ENCODE results near the gene OR51D1. TPM values are rescaled to one million over a fixed set of nuclear protein-coding genes. Genes with fewer than 3 reads are reported as not detected.

Gene OR51D1
- total RNA-seq, 2 donors from 2014 or later: not detected

DNA sequence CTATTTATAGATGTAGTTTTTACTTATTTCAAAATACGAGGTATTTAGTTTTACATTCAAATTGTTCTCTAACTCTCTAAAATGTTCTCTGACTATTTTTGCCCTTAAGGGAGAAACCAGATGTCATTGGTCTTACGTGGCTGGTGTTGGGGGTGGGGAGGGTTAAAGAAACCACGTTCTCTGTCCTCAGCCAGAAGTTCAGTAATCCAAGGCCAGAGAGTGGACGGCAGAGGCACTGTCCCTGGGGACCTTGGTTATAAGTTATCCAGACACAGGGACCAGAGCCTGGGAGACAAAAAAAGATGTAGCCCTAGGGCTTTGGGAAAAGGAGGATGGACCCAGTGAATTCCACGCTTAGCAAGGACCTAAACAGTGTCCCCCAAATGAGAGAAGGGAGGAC is 5.8 kb downstream of the OR51D1 start:
- peak in 1 of 4 donors; percentile 8 for DNase-seq
- Histone ChIP-seq H3K4me1 (no peaks in the 10 kb centered on the region), H3K4me3 (no peak overlapping the region), H3K36me3 (replicated peaks in 1 of 2; ENCODE audit: insufficient read depth in 1 of 2, low read depth in 2 of 2) (no peaks in the 10 kb centered on the region), H3K9me3 (no peaks in the 10 kb centered on the region), H3K27ac (no peak overlapping the region), H3K27me3 (no peaks in the 10 kb centered on the region)
- intact Hi-C loops (cut with DNase I): no loop called here
- ATAC-seq: no peak
- 21 to 23% methylated on average over 5 of the region's 5 CpGs for WGBS, 2 donors
- TF ChIP-seq, protein P1, sequence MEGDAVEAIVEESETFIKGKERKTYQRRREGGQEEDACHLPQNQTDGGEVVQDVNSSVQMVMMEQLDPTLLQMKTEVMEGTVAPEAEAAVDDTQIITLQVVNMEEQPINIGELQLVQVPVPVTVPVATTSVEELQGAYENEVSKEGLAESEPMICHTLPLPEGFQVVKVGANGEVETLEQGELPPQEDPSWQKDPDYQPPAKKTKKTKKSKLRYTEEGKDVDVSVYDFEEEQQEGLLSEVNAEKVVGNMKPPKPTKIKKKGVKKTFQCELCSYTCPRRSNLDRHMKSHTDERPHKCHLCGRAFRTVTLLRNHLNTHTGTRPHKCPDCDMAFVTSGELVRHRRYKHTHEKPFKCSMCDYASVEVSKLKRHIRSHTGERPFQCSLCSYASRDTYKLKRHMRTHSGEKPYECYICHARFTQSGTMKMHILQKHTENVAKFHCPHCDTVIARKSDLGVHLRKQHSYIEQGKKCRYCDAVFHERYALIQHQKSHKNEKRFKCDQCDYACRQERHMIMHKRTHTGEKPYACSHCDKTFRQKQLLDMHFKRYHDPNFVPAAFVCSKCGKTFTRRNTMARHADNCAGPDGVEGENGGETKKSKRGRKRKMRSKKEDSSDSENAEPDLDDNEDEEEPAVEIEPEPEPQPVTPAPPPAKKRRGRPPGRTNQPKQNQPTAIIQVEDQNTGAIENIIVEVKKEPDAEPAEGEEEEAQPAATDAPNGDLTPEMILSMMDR (IDR thresholded peaks at IDR 0.05): no peak
- TF ChIP-seq POLR2A (IDR thresholded peaks at IDR 0.05): no peak

DNA sequence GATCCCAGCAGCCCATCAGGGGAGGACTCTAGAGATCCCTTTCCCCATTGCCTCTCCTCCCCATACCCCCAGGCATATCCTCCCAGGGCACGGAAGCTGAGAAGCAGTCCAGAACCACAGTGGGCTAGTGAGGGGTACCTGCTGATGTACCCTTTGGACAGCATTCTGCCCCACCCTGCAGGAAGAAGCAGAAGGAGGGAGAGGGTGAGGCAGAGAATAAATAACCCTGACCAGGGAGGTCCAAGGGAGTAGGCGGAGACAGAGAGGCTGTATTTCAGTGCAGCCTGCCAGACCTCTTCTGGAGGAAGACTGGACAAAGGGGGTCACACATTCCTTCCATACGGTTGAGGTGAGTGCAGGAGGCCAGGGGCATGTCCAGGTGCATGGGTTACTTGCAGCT is 6.4 kb downstream of the OR51D1 start, which contains the start of gene OR51E1:
Gene OR51E1, plus strand, starts transcription at position 301 of the 400 bp plus-strand sequence. CDS start 8,545 bp downstream, outside the sequence.
- Histone ChIP-seq H3K4me3 (no peak within 1 kb of the TSS), H3K27me3 (no peaks in the 10 kb centered on the region), H3K27ac (no peak within 1 kb of the TSS), H3K4me1 (no peaks in the 10 kb centered on the region), H3K9me3 (no peaks in the 10 kb centered on the region), H3K36me3 (replicated peaks in 1 of 2; ENCODE audit: insufficient read depth in 1 of 2, low read depth in 2 of 2) (no peaks in the 10 kb centered on the region)
- WGBS, 2 donors: 55 to 70% methylated on average over 3 of the region's 3 CpGs
- no peak for DNase-seq
- no peak for ATAC-seq
- intact Hi-C loops (cut with DNase I): no loop called here
- TF ChIP-seq POLR2A (IDR thresholded peaks at IDR 0.05): no peak
- TF ChIP-seq, protein P1 (IDR thresholded peaks at IDR 0.05): no peak

DNA sequence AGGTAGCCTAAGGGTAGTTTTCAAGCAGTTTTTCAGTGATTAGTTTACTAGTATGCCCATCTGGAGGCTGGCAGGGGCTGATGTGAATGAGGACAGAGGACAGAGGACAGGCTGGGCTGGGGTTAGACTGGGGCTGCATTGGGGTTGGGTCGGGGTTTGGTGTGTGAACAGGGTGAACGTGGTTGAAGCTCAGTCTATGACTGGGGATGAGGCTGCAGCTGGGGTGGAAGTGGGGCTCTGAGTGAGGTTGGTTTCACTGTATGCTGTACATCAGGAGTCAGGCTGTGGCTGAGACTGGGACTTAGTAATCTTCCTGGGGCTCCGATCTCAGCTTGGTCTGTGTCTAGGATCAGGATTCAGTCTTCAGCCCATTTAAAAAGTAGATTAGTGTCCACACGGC is 7.0 kb downstream of the OR51D1 start:
- no peaks in the 10 kb centered on the region for H3K4me1 ChIP-seq
- WGBS, 2 donors: 61 to 71% methylated on average over 4 of the region's 4 CpGs
- intact Hi-C loops (cut with DNase I): no loop called here
- H3K4me3 ChIP-seq: no peak overlapping the region
- DNase-seq (no peak), ATAC-seq (no peak)
- H3K27ac ChIP-seq: no peak overlapping the region
- TF ChIP-seq POLR2A (IDR thresholded peaks at IDR 0.05): no peak
- TF ChIP-seq, protein P1 (IDR thresholded peaks at IDR 0.05): no peak
- no peaks in the 10 kb centered on the region for H3K27me3 ChIP-seq
- no peaks in the 10 kb centered on the region for H3K36me3 ChIP-seq (replicated peaks in 1 of 2; ENCODE audit: insufficient read depth in 1 of 2, low read depth in 2 of 2)
- H3K9me3 ChIP-seq: no peaks in the 10 kb centered on the region

GRCh38 chr11:4645974-4646373 is 8.7 kb downstream of the OR51D1 start:
- no peaks in the 10 kb centered on the region for H3K4me1 ChIP-seq
- H3K4me3 ChIP-seq: no peak overlapping the region
- intact Hi-C loops (cut with DNase I): no loop called here
- DNase-seq: no peak
- no peaks in the 10 kb centered on the region for H3K27me3 ChIP-seq
- ATAC-seq: no peak
- H3K36me3 ChIP-seq (replicated peaks in 1 of 2; ENCODE audit: insufficient read depth in 1 of 2, low read depth in 2 of 2): no peaks in the 10 kb centered on the region
- H3K27ac ChIP-seq: no peak overlapping the region
- 39 to 75% methylated on average over 1 to 2 of the region's 2 CpGs for WGBS, 2 donors
- TF ChIP-seq, protein P1 (IDR thresholded peaks at IDR 0.05): no peak
- TF ChIP-seq POLR2A (IDR thresholded peaks at IDR 0.05): no peak
- H3K9me3 ChIP-seq: no peaks in the 10 kb centered on the region

DNA sequence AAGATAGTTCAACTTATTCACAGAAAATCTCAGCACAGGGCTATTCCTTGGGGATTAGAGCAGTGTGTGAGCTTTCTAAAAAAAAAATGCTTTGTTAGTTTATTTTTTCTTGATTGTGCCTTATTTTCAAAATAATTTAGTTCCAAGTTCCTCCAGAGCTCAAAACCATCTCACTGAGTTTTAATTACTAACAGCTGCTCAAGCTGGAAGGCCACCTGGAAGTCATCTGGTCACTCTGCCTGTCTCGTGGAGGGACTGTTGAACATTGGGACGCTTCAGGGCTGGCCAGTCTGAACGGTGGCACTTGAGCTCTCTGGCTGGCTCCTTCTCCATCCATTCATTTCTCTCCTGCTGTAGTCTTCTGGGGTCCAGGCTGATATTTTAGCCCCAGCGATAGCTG is 10.5 kb downstream of the OR51D1 start:
- DNase-seq: no peak
- WGBS, 2 donors: 64 to 67% methylated on average over 4 of the region's 4 CpGs
- H3K36me3 ChIP-seq (replicated peaks in 1 of 2; ENCODE audit: insufficient read depth in 1 of 2, low read depth in 2 of 2): no peaks in the 10 kb centered on the region
- no peak overlapping the region for H3K4me3 ChIP-seq
- H3K4me1 ChIP-seq: no peaks in the 10 kb centered on the region
- ATAC-seq: no peak
- no peaks in the 10 kb centered on the region for H3K27me3 ChIP-seq
- TF ChIP-seq, protein P1 (IDR thresholded peaks at IDR 0.05): no peak
- no peak for TF ChIP-seq POLR2A (IDR thresholded peaks at IDR 0.05)
- intact Hi-C loops (cut with DNase I): no loop called here
- no peaks in the 10 kb centered on the region for H3K9me3 ChIP-seq
- H3K27ac ChIP-seq: no peak overlapping the region

Measured in body of pancreas (tissue), 4 donors.